DND-41 (cell line): ENCODE data around the gene SRD5A1.

Experiments used
- EZH2 ChIP-seq: IDR thresholded peaks from 3 replicates; pipeline ENCODE4 v1.6.1; 2012; ENCODE audit warnings: borderline replicate concordance, low read depth, mild to moderate bottlenecking, moderate library complexity, low read length, inconsistent platforms; ENCODE audit not compliant: severe bottlenecking
- TF ChIP-seq, protein P1 (sequence below): IDR thresholded peaks from 2 replicates; pipeline ENCODE4 v1.5.1; 2012; ENCODE audit warnings: borderline replicate concordance, low read length, moderate library complexity, mild to moderate bottlenecking; ENCODE audit not compliant: poor library complexity, severe bottlenecking; ENCODE audit errors: extremely low read depth

DNA sequence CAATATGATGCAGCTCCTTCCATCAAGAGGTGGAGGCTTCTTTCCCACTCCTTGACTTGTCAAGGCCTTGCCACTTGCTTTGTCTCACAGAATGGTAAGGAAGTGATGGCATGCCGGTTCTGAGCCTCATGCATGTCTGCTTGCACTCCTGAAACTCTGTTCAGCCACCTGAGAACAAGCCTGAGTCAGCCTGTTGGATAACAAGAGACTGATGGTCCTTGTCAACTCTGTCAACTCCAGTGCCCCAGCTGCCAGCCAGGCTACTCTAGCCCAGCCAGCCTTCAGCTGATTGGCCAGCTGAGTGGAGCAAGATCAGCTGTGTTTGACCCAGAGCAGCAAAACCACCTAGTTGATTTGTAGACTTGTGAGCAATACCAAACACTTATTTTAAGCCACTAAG, 75.6 kb downstream of the SRD5A1 start:
- TF ChIP-seq, protein P1, sequence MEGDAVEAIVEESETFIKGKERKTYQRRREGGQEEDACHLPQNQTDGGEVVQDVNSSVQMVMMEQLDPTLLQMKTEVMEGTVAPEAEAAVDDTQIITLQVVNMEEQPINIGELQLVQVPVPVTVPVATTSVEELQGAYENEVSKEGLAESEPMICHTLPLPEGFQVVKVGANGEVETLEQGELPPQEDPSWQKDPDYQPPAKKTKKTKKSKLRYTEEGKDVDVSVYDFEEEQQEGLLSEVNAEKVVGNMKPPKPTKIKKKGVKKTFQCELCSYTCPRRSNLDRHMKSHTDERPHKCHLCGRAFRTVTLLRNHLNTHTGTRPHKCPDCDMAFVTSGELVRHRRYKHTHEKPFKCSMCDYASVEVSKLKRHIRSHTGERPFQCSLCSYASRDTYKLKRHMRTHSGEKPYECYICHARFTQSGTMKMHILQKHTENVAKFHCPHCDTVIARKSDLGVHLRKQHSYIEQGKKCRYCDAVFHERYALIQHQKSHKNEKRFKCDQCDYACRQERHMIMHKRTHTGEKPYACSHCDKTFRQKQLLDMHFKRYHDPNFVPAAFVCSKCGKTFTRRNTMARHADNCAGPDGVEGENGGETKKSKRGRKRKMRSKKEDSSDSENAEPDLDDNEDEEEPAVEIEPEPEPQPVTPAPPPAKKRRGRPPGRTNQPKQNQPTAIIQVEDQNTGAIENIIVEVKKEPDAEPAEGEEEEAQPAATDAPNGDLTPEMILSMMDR: no peak
- no peak for TF ChIP-seq EZH2
